Measurements from ENCODE around the gene IFI27. TPM values are rescaled to one million over a fixed set of nuclear protein-coding genes. Genes with fewer than 3 reads are reported as not detected.

Gene IFI27
- total RNA-seq, 1 donor from 2014 or later = not detected

DNA sequence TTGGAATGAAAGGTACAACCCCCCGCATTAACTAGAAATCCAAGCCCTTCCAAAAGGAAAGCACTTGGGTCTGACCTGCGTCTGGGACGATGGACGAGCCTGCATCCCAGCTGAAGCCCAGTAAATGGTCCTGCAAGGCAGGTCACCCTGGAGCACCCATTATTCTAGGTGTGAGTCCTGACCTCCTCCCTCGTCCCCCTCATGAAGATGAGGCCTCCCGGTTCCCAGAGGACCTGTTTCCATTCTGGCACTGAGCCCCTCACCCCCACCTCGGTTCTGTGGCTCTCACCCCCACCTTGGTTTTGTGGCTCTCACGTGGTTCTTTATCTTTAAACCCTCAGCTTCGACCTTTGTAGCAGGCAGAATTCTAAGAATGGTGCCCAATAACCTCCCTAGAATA lies 7.3 kb downstream of the IFI27 start:
- no peak overlapping the region for H3K4me3 ChIP-seq (ENCODE audit: low read depth, low read length)
- TF ChIP-seq CTCF (conservative IDR thresholded peaks at IDR 0.05; ENCODE audit: low read depth, low read length) = no peak
- no peak for DNase-seq (ENCODE audit: low read depth)

GRCh38 chr14:94119071-94119470 lies 8.5 kb downstream of the IFI27 start:
- no peak for TF ChIP-seq CTCF (conservative IDR thresholded peaks at IDR 0.05; ENCODE audit: low read depth, low read length)
- no peak for DNase-seq (ENCODE audit: low read depth)
- H3K4me3 ChIP-seq (ENCODE audit: low read depth, low read length) = no peak overlapping the region

DNA sequence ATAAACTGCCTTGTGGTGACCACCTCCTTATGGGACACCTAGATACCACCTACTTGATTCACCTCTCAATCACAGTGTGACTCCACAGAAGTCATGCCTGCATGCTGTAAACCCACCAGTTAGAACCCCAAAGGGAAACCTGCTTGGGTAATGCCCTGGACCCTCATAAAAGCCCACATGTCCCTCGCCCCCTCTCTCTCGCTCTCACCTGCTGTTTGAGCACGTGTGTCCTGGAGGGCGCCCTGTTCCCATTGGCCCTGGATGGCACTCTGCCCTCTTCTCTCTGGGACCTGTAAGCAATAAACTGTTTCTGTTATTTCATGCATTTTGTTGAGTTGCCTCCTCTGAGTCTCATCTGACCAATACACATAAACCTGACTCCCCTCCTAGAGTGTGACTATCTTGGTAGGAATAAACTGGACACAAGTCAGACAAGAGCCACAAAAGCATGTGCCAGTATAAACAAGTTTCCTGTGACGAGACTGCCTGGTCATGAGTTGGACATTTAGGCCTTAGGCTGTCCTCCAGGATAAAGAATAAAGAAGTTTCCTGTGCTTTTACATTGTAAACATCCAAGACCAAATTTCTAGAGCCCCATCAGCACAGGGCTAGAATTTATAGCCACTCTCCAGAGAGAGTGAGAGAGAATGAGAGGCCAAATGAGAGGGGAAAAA lies 10.3 kb downstream of the IFI27 start:
- no peak for TF ChIP-seq CTCF (conservative IDR thresholded peaks at IDR 0.05; ENCODE audit: low read depth, low read length)
- DNase-seq (ENCODE audit: low read depth) = no peak
- no peak overlapping the region for H3K4me3 ChIP-seq (ENCODE audit: low read depth, low read length)

GRCh38 chr14:94121485-94121884 lies 10.9 kb downstream of the IFI27 start:
- H3K4me3 ChIP-seq (ENCODE audit: low read depth, low read length) = no peak overlapping the region
- no peak for TF ChIP-seq CTCF (conservative IDR thresholded peaks at IDR 0.05; ENCODE audit: low read depth, low read length)
- DNase-seq (ENCODE audit: low read depth) = no peak

DNA sequence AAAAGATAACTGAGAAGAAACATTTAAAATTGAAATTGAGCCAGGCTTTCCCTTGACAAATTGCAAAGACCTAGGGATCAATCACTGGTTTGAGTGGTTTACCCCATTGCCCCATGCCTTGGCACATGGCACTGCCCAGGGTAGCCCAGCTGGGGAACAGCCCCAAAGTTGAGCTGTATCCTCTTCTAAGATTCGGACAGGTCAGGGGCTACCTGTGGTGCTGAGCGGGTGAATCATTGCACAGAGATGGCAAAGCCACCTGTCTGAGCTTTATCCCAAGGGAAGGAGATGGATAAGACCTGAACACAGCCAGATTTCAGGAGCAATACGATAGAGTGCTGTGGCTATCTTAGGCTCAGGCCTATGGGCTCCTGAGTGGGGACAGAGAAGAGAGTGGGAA lies 11.9 kb downstream of the IFI27 start:
- no peak for TF ChIP-seq CTCF (conservative IDR thresholded peaks at IDR 0.05; ENCODE audit: low read depth, low read length)
- H3K4me3 ChIP-seq (ENCODE audit: low read depth, low read length) = no peak overlapping the region
- no peak for DNase-seq (ENCODE audit: low read depth)

GRCh38 chr14:94123296-94123695 lies 12.8 kb downstream of the IFI27 start:
- DNase-seq (ENCODE audit: low read depth) = no peak
- TF ChIP-seq CTCF (conservative IDR thresholded peaks at IDR 0.05; ENCODE audit: low read depth, low read length) = no peak
- H3K4me3 ChIP-seq (ENCODE audit: low read depth, low read length) = no peak overlapping the region

GRCh38 chr14:94123868-94124267 lies 13.3 kb downstream of the IFI27 start:
- no peak for DNase-seq (ENCODE audit: low read depth)
- TF ChIP-seq CTCF (conservative IDR thresholded peaks at IDR 0.05; ENCODE audit: low read depth, low read length) = no peak
- no peak overlapping the region for H3K4me3 ChIP-seq (ENCODE audit: low read depth, low read length)

All from epithelial cell of proximal tubule (primary cell).